Activated CD8-positive, alpha-beta memory T cell treated with anti-CD3 and anti-CD28 coated beads for 24 hours (primary cell): Measurements from ENCODE around the gene SOWAHC.
"Not testable (repeated sequence)": the region's sequence is repeated elsewhere in the genome, so short reads cannot be mapped to it uniquely, and the experiment has no call there.

ENCODE experiments used
- DNase-seq: peaks from one replicate; pipeline ENCODE4 v3.0.0-alpha.2; 2020

Gene SOWAHC

GRCh38 chr2:109616184-109616583 is 2.0 kb downstream of the SOWAHC start:
- no peak for DNase-seq

DNA sequence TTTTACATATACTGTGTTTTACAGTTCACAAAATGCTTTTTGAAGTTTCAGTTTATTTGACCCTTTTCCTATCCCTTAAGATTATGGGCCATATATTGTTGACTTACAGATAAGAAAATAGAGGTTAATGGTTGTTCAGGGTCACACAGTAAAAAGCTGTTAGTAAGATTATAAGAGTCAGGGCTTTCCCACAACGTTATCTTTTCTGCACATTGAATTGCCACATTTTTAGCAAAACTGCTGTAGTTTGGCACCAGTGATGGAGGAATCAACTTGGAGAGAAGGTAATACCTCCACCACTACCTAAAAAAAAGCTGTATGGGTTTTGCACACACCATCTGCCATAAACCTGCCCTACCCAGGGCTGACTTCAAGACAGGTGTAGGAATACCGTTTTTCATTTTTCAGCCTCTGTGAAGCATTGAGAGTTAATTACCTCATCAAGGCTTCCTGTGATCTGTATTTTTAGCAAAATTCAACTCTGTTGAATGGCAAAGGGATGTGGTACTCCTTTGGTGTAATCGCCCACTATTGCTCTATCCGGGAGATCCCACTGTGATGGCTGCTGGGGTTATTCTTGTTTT is 5.0 kb downstream of the SOWAHC start:
- no peak for DNase-seq

- no peak for DNase-seq
Measured at GRCh38 chr2:109623297-109623696, 9.1 kb downstream of the SOWAHC start.

DNA sequence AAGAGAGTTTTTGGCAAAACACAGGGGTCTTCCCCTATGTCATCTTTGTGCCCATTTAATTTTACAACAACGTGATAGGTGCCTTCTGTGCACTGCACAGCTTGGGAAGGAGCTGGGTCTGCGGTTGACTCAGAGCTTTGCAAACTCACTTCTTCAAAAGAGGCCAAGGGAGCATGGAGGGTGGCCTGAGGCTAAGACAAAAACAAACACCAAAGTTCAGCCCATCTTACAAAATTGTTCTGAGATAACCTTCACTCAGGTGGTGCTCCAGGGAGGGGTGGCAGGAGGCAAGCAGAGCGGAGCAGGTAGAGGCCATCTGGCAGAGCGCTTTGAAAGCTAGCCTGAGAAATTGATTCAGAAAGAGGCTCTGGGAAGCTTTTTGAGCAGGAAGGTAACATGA is 9.8 kb downstream of the SOWAHC start:
- DNase-seq = no peak

DNA sequence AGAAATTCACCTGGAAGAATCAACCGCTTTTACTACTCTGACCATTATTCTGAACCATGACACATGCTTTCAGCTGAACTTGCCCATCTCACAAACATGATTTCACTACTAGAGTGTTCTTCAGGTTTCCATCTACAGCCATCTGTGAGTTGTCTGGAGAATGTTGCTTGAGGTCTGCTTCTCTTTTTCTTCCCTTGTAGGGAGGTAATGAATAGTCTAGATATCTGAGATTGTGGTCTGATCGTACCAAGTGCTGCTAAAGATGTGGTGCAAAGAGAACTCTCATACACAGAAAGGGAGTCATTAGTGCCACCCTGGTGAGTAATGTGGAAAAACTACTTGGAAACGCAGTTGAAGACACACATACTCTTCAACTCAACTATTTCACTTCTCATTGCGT is 10.2 kb downstream of the SOWAHC start:
- no peak for DNase-seq

DNA sequence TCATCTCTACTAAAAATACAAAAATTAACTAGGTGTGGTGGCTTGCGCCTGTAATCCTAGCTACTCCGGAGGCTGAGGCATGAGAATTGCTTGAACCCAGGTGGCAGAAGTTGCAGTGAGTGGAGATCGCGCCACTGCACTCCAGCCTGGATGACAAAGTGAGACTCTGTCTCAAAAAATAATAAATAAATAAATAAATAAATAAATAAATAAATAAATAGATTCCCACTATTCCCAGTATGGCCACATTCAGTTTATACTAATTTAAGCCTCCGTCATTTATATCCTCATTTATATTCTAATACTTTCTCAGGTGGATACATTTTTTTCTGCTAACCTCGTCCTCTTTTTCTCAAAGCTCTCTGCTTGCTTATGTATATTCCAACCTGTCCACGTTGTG is 14.2 kb downstream of the SOWAHC start:
- DNase-seq = not testable (repeated sequence)

- DNase-seq = no peak
Measured at GRCh38 chr2:109629867-109630266, 15.7 kb downstream of the SOWAHC start.

GRCh38 chr2:109630441-109631430 is 16.6 kb downstream of the SOWAHC start:
- DNase-seq = no peak

DNA sequence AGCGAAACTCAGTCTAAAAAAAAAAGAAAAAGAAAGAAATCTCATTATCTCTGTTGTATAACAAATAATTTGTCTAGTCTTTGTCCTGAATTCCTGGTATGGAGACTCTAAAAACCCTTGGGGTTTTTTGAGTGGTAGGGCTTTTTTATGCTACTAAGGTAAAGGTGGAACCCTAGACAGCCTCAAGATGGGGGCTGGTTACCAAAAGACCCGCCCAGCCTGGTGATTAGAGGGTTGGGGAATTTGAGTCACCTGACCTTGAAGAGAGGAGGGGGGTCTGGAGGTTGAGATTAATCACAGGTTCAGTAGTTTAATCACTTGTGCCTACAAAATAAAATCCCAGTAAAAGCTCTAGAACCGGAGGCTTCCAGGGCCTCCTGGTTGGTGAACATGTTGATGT is 17.6 kb downstream of the SOWAHC start:
- DNase-seq = no peak

GRCh38 chr2:109632158-109632789 is 18.1 kb downstream of the SOWAHC start:
- DNase-seq = no peak

GRCh38 chr2:109633284-109633961 is 19.3 kb downstream of the SOWAHC start:
- no peak for DNase-seq

DNA sequence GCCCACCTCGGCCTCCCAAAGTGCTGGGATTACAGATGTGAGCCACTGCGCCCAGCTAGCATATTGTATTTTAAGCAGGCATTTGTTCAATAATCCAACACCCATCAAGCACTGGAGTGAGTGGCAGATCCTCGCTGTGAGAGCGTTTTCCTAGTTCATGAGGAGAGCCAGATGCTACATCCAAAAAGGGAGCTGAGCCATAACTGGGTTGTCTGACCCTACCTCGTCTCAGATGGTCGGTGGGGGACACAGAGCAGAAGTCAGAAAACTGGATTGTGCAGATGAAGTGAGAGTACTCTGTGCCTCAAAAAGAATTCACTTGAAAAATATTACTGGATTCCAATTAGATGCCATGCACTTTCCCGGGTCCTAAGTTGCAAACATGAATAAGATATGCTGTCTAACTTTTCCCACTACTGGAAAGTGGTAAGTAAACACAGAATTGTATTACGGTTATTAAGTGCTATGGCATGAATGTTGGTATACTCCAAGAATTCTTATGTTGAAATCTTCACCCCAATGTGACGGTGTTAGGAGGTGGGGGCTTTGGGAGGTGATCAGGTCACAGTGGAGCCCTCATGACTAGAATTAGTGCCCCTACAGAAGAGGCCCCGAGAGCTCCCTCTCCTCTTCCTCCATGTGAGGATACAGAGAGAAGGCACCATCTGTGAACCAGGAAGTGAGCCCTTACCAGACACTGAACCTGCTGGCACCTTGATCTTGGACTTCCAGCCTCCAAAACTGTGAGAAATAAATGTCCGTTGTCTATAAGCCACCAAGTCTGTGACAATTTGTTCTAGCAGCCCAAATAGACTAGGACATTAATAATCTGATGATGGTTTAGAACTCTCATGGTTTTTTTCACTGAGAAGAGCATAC is 21.5 kb downstream of the SOWAHC start:
- DNase-seq = no peak

DNA sequence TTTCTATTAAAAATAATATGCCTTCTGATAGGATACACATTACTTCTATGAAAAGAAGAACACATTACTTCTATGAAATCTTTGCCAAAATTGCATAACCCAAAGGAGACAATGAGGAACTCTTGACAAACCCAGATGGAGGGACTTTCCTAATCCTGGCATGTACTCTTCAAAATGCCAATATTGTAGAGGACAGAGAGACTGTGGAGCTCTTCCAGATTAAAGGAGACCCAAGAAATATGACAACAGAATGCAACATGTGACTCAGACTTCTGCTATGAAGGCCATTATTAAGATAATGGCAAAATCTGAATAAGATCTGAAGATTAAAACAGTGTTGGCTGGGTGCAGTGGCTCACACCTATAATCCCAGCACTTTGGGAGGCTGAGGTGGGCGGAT is 22.2 kb downstream of the SOWAHC start:
- no peak for DNase-seq

- no peak for DNase-seq
Measured at GRCh38 chr2:109637749-109638570, 23.8 kb downstream of the SOWAHC start.

- no peak for DNase-seq
Measured at GRCh38 chr2:109638795-109639194, 24.6 kb downstream of the SOWAHC start.

- not testable (repeated sequence) for DNase-seq
Measured at GRCh38 chr2:109640000-109640399, 25.8 kb downstream of the SOWAHC start.

DNA sequence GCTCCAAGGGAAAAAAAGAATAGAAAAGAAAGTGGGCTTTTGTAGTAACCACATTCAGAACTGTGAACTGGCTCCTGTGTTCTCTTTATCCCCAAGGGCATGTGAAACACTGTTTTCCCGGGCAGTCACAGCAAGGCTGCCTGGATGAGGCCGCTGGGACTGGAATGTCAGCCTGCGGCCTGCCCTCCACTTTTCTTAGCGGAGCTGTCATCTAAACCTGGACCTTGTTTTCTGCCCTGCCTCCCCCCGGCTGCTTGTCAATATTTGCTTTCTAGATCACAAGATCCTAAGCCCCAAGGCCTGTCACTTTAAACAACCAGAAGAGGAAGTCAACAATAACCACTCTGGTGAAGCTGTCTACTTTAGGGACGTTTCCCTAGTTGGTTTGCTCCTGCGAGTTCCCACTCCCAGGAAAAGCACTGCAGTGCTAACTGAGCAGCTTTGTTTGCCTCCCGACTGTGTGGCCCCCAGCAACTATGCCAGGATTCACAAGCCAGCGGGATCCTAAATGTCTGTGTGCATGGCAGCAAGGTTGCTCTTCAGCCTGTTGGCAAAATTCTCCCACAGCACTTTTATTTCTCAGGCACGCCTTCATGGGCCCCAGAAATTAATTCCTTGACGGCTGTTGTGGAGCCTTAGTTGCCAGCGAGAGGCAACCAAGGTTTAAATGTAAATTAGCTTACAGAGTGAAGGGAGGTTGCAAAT is 30.6 kb downstream of the SOWAHC start:
- DNase-seq = no peak

- DNase-seq = no peak
Measured at GRCh38 chr2:109645412-109646184, 31.4 kb downstream of the SOWAHC start.

GRCh38 chr2:109646961-109647360 is 32.8 kb downstream of the SOWAHC start:
- no peak for DNase-seq

- no peak for DNase-seq
Measured at GRCh38 chr2:109647636-109648035, 33.5 kb downstream of the SOWAHC start.
